ENCODE data around the gene MARCHF3. TPM values are rescaled to one million over a fixed set of nuclear protein-coding genes. Genes with fewer than 3 reads are reported as not detected.

Gene MARCHF3
- total RNA-seq, 4 donors from 2014 or later, result 6.2 to 11.9 (median 8.1) TPM

GRCh38 chr5:126878634-126879033, 151.7 kb downstream of the MARCHF3 start:
- DNase-seq, result no peak
- intact Hi-C loops (cut with DNase I; ENCODE audit: low total_unique reads), result no loop called here
- H3K4me1 ChIP-seq, result no peaks in the 10 kb centered on the region
- TF ChIP-seq CTCF (IDR thresholded peaks at IDR 0.05), result no peak
- TF ChIP-seq POLR2A (IDR thresholded peaks at IDR 0.05), result no peak
- no peak overlapping the region for H3K27ac ChIP-seq
- H3K9me3 ChIP-seq, result no peaks in the 10 kb centered on the region
- no peaks in the 10 kb centered on the region for H3K36me3 ChIP-seq
- no peaks in the 10 kb centered on the region for H3K27me3 ChIP-seq
- no peak overlapping the region for H3K4me3 ChIP-seq

- TF ChIP-seq CTCF (IDR thresholded peaks at IDR 0.05), result no peak
- Histone ChIP-seq H3K9me3 (no peaks in the 10 kb centered on the region), H3K4me1 (no peaks in the 10 kb centered on the region), H3K27ac (peak overlapping the region in 1 of 2 donors; percentile 11), H3K4me3 (no peak overlapping the region), H3K36me3 (no peaks in the 10 kb centered on the region), H3K27me3 (no peaks in the 10 kb centered on the region)
- no peak for DNase-seq
- intact Hi-C loops (cut with DNase I; ENCODE audit: low total_unique reads), result no loop called here
These were observed 152.3 kb downstream of the MARCHF3 start for GRCh38 chr5:126878085-126878484.

- TF ChIP-seq CTCF (IDR thresholded peaks at IDR 0.05) (no peak), POLR2A (IDR thresholded peaks at IDR 0.05) (no peak)
- intact Hi-C loops (cut with DNase I; ENCODE audit: low total_unique reads), result no loop called here
- H3K27ac ChIP-seq, result peak overlapping the region in 1 of 2 donors; percentile 11
These were observed 152.8 kb downstream of the MARCHF3 start for GRCh38 chr5:126877602-126878001.

GRCh38 chr5:126875303-126875785, 155.0 kb downstream of the MARCHF3 start:
- H3K36me3 ChIP-seq, result no peaks in the 10 kb centered on the region
- intact Hi-C loops (cut with DNase I; ENCODE audit: low total_unique reads), result no loop called here
- no peak for TF ChIP-seq CTCF (IDR thresholded peaks at IDR 0.05)
- TF ChIP-seq POLR2A (IDR thresholded peaks at IDR 0.05), result no peak

More at GRCh38 chr5:126877602-126878001, 152.8 kb downstream of the MARCHF3 start:
- no peaks in the 10 kb centered on the region for H3K36me3 ChIP-seq
- H3K4me3 ChIP-seq, result no peak overlapping the region
- DNase-seq, result no peak
- no peaks in the 10 kb centered on the region for H3K9me3 ChIP-seq
- no peaks in the 10 kb centered on the region for H3K27me3 ChIP-seq
- no peaks in the 10 kb centered on the region for H3K4me1 ChIP-seq

GRCh38 chr5:126872561-126873354, 157.6 kb downstream of the MARCHF3 start:
- TF ChIP-seq CTCF (IDR thresholded peaks at IDR 0.05), result no peak
- TF ChIP-seq POLR2A (IDR thresholded peaks at IDR 0.05), result no peak
- Histone ChIP-seq H3K4me3 (no peak overlapping the region), H3K27me3 (no peaks in the 10 kb centered on the region), H3K4me1 (no peaks in the 10 kb centered on the region), H3K27ac (no peak overlapping the region), H3K9me3 (no peaks in the 10 kb centered on the region), H3K36me3 (no peaks in the 10 kb centered on the region)
- intact Hi-C loops (cut with DNase I; ENCODE audit: low total_unique reads), result no loop called here
- no peak for DNase-seq

More at GRCh38 chr5:126875303-126875785, 155.0 kb downstream of the MARCHF3 start:
- no peaks in the 10 kb centered on the region for H3K9me3 ChIP-seq
- no peaks in the 10 kb centered on the region for H3K27me3 ChIP-seq
- H3K4me3 ChIP-seq, result no peak overlapping the region
- H3K4me1 ChIP-seq, result no peaks in the 10 kb centered on the region
- no peak overlapping the region for H3K27ac ChIP-seq
- no peak for DNase-seq
